Measurements from ENCODE around the gene CALD1.

The CALD1 gene

DNA sequence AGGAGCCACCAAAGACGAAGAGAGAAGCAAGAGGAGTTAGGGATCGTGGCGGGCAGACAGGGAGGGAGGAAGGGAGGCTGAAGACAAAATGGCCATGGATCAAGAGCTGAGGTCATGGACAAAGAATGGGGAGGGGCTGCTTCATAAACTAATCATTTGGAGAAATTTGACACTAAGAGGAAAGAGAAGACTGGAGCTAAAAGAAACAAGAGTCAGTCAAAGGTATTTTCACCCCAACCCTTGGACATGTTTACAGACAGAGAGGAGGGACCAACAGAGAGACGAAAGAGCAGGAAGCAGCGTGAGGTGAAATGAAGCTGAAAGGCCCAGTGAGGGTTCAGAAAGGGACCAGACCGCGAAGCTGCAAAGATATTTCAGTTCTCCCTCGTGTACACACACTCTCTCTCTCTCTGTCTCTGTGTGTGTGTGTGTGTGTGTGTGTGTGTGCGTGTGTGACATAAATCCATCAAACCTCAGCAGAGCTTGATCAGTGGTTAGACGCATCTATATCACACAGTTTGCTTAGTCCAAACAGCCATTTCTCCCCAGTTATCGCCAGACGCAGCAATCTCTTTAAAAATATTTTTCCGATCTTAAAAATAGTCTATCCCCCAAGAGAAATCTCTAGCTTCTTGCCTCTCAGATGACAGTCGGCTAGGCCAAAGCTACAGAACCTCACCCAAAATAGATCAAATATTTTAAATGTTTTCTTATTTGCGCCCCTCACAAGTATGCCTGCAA is 12.5 kb upstream of the CALD1 start:
- no peak for DNase-seq

GRCh38 chr7:134767520-134768168 is 11.8 kb upstream of the CALD1 start:
- no peak for DNase-seq

GRCh38 chr7:134768243-134768642 is 11.2 kb upstream of the CALD1 start:
- no peak for DNase-seq

- DNase-seq, result no peak
Measured at GRCh38 chr7:134770676-134771075, 8.8 kb upstream of the CALD1 start.

DNA sequence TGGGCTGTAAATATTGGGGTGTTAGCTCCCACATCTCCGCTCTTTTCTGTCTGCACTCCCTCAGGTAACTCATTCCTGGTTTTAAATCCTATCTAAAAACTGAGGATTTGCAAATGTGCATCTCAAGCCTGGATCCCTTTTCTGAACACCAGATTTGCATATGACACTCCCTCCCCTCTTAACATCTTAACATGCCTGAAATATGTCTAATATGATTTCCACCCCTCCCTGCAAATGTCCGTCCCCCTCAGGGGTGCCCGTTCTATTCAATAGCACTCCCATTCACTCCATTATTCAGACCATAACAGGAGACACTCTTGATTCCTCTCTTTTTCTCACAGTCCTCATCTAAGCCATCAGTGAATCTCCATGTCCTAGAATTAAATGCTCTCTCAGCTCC is 8.3 kb upstream of the CALD1 start:
- DNase-seq, result no peak

DNA sequence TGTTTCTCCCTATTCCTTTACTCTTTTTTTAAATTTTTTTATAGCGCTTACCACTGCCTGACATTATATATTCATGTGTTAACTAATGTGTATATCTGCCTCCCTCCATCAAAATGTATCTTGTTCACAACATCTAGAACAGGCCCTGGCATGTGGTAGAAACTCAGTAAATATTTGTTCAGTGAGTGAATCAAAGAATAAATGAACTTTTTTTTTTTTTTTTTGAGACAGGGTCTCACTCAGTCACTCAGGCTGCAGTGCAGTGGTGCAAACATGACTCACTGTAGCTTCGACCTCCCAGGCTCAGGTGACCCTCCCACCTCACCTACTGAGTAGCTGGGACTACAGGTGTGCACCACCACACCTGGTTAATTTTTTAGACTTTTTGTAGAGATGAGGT is 7.5 kb upstream of the CALD1 start:
- no peak for DNase-seq

GRCh38 chr7:134772401-134772800 is 7.0 kb upstream of the CALD1 start:
- DNase-seq, result no peak

DNA sequence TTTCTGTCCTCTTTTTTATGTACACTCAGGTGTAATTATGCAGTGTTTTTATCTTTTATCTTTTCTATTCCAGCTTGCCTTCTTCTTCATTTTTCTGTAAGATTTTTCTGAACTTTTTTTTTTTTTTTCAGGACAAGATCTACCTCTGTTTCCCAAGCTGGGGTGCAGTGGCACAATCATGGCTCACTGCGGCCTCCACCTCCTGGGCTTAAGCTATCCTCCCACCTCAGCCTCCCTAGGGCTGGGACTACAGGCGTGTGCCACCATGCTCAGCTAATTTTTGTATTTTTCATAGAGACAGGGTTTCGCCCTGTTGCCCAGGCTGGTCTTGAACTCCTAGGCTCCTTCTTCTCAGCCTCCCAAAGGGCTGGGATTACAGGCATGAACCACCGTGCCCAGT is 6.3 kb upstream of the CALD1 start:
- DNase-seq, result no peak

DNA sequence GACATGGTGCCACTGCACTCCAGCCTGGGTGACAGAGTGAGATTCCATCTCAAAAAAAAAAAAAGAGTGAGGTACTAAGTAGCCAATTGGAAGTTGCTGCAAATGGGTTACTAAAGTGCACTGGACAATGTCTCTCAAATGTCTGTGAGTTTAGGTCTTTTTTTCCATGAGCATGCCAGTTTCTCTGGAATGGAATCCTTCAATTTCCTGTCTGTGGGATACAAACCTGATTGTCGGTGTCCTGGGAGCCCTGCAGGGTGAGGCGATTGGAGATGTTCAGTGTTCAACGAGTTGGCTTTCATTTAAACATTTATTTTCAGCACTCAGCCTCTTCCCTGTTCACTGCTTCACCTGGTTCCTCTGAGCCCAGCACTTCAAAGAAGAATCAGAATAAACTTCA is 5.3 kb upstream of the CALD1 start:
- no peak for DNase-seq

DNA sequence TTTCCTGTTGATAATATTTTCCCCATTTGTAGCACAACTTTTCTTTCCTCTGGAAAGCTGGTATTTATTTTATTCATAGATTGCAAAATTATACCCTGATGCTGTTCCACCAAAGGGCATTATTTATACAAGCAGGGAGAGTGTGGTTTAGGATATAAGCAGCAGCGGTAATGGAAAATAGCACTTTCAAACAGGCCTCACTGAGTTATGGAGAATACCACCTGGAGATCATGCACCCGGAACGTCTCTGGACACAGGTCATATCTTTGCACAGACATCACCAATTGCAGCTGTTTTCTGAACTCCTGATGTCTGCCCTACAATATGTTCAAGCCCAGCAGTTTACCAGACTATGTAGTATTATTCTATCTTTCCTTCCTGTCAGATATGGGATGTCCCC is 2.0 kb upstream of the CALD1 start:
- DNase-seq, result no peak

DNA sequence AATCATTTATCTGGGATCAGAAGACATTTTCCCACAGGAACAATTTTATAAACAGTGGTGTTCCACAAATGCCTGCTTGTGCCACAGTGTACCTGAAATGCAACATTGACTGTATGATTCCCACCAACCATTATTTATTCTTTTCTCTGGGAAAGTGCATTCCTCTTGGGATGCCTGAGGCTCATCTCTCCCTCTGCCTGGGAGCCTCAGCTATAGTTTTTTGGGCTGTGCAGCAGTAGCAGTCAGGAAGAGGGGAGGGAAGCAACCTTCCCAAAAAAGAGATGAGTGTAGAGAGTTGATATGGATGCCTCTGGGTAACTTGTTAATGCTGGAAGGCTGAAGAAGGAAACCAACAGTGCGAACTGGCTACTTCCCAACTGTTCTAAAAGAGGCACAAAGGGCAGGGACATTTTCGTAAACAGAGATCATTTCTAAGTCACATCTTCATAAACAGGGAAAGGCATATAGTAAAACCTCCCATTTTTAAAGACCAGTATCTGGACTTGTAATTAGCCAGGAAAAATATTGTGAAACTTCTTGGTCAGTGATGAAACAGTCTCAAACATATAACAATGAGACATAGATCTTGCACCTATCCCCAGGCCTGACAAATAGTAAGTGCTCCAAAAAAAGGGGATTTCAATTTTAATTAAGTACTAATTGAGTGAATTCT is 1.4 kb upstream of the CALD1 start:
- no peak for DNase-seq

GRCh38 chr7:134779741-134780065 is 269 bp downstream of the CALD1 start:
- DNase-seq, result no peak

DNA sequence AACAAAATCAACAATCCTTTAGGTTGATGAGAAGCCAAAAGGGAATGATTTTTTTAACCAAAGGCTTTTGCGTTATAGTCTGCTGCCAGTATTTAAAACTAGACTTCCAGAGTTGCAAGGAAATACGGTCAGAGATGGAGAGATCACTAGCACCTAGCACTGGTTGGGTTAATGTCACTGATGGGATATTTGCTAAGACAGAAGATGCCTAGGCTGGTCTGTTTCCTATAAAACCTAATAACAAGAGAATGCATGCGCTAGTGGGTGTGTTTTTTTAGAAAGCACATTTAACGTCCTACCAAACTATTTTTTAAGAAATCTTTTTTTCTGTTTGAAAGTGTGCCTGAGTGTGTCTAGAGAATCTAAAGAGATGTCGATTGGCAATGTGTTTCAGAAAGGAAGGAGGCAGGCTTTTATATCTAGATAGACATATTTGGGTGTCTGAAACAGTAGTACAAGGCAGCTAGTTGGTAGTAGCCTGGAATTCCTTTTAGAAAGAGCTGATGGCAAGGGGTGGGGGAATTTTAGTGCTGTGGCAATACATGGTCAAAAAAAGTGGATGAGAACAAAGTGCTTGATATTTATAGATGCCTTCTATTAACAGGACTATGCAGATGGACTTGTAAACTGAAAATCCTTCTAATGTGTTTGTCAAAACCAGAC is 863 bp downstream of the CALD1 start:
- DNase-seq, result no peak

- no peak for DNase-seq
Measured at GRCh38 chr7:134781171-134781570, 1.7 kb downstream of the CALD1 start.

DNA sequence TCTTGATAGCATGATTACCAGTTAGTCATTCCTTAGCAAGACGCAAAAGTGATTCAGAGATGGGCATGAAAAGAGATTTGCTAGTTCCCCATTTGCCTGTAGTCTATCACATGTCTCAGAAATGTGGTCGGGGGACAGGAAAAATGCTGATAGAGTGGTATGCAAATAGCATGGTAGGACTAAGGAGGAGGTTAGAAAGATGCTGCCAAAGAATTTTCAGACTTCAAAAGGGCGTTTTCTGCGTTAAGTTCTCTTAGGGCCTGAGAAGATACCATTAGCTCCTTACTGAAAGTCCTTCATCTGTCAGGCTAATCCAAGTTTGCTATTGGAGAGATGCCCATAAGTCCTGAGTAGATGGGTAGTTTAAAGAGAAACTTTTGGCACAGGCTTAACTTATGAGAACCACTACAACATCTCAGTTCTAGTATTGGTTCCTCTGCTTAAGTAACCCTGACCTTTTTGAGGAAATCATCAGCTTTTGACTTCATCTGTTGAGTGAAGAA is 2.7 kb downstream of the CALD1 start:
- DNase-seq, result no peak

DNA sequence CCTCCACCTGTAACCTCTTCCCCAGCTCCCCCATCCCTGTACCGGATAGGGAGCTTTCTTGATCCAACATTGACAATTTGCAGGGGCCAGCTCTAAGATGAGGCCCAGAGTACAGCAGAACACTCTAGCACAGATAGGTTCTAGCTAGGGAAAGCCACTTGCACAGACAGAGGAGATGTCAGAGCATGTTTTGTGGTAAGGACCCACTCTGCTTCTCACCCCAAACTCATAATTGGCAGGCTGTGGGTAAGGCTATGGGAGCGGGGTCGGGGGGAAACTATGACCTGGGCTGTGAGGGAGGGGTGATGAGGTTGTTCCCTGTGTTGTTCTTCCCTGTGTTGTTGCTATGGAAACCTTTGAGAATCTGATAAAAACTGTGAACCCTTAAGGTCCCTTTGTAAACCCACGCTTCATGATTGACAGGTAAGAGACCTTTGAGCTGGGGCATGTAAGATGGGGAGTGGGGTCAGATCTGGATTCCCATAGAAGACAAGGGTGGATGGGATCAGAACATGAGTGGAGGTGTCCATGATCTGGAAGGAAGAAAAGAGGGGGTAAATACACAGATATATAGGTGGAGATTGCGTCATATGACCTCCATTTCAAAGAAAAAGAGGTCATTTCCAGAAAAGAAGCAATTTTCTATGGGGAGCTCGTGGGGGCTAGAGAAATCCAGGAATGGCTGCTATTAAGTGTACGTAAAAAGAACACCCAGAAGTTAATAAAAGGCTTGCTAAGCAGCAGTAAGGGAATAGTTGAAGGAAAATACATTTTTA is 4.0 kb downstream of the CALD1 start:
- DNase-seq, result no peak

- no peak for DNase-seq
Measured at GRCh38 chr7:134784251-134785049, 5.0 kb downstream of the CALD1 start.

GRCh38 chr7:134785842-134786241 is 6.4 kb downstream of the CALD1 start:
- no peak for DNase-seq

GRCh38 chr7:134787064-134787463 is 7.6 kb downstream of the CALD1 start:
- no peak for DNase-seq

GRCh38 chr7:134787720-134788119 is 8.3 kb downstream of the CALD1 start:
- no peak for DNase-seq

GRCh38 chr7:134788191-134788590 is 8.8 kb downstream of the CALD1 start:
- DNase-seq, result no peak

Data from activated CD8-positive, alpha-beta memory T cell treated with anti-CD3 and anti-CD28 coated beads for 24 hours (primary cell).